ENCODE results near the gene HCAR1. TPM values are rescaled to one million over a fixed set of nuclear protein-coding genes. Genes with fewer than 3 reads are reported as not detected.
"Not testable (repeated sequence)": the region's sequence is repeated elsewhere in the genome, so short reads cannot be mapped to it uniquely, and the experiment has no call there.

The HCAR1 gene
- total RNA-seq, 2 donors from 2014 or later: not detected

GRCh38 chr12:122721057-122721545 is 9.5 kb downstream of the HCAR1 start:
- no peak for TF ChIP-seq CTCF (IDR thresholded peaks at IDR 0.05)
- ATAC-seq (ENCODE audit: insufficient number of reproducible peaks, low FRiP score, low read depth): no peak
- H3K9me3 ChIP-seq: no peaks in the 10 kb centered on the region
- H3K4me3 ChIP-seq: no peak overlapping the region
- no peaks in the 10 kb centered on the region for H3K4me1 ChIP-seq (ENCODE audit: control insufficient read depth in 1 of 2, low read depth in 2 of 2)
- no peak for DNase-seq (ENCODE audit: low spot score)
- no peaks in the 10 kb centered on the region for H3K27me3 ChIP-seq (replicated peaks; ENCODE audit: insufficient read depth)
- H3K27ac ChIP-seq: no peak overlapping the region
- H3K36me3 ChIP-seq: no peaks in the 10 kb centered on the region

GRCh38 chr12:122716658-122717057 is 14.0 kb downstream of the HCAR1 start, which contains the start of gene HCAR3:
Gene HCAR3 (minus strand): TSS chr12:122716811. CDS start chr12:122716737, 74 bp downstream.
- not testable (repeated sequence) for DNase-seq (ENCODE audit: low spot score); ATAC-seq (ENCODE audit: insufficient number of reproducible peaks, low FRiP score, low read depth); H3K4me3 ChIP-seq; H3K36me3 ChIP-seq; H3K9me3 ChIP-seq; H3K27ac ChIP-seq; H3K4me1 ChIP-seq (ENCODE audit: control insufficient read depth in 1 of 2, low read depth in 2 of 2); H3K27me3 ChIP-seq (replicated peaks; ENCODE audit: insufficient read depth)

- not testable (repeated sequence) for H3K27me3 ChIP-seq (replicated peaks; ENCODE audit: insufficient read depth); DNase-seq (ENCODE audit: low spot score); H3K27ac ChIP-seq; H3K36me3 ChIP-seq; H3K4me1 ChIP-seq (ENCODE audit: control insufficient read depth in 1 of 2, low read depth in 2 of 2); H3K4me3 ChIP-seq; ATAC-seq (ENCODE audit: insufficient number of reproducible peaks, low FRiP score, low read depth); H3K9me3 ChIP-seq
Measured at GRCh38 chr12:122715211-122715610, 15.4 kb downstream of the HCAR1 start.

- not testable (repeated sequence) for H3K27ac ChIP-seq; DNase-seq (ENCODE audit: low spot score); H3K4me3 ChIP-seq; H3K36me3 ChIP-seq; H3K27me3 ChIP-seq (replicated peaks; ENCODE audit: insufficient read depth); H3K9me3 ChIP-seq; H3K4me1 ChIP-seq (ENCODE audit: control insufficient read depth in 1 of 2, low read depth in 2 of 2); ATAC-seq (ENCODE audit: insufficient number of reproducible peaks, low FRiP score, low read depth)
Measured at GRCh38 chr12:122713491-122714188, 17.0 kb downstream of the HCAR1 start.

- not testable (repeated sequence) for H3K9me3 ChIP-seq; H3K27ac ChIP-seq; ATAC-seq (ENCODE audit: insufficient number of reproducible peaks, low FRiP score, low read depth)
Measured at GRCh38 chr12:122711266-122711665, 19.4 kb downstream of the HCAR1 start.

GRCh38 chr12:122710341-122710740 is 20.3 kb downstream of the HCAR1 start:
- not testable (repeated sequence) for ATAC-seq (ENCODE audit: insufficient number of reproducible peaks, low FRiP score, low read depth); H3K9me3 ChIP-seq; H3K36me3 ChIP-seq; H3K4me3 ChIP-seq; H3K4me1 ChIP-seq (ENCODE audit: control insufficient read depth in 1 of 2, low read depth in 2 of 2); H3K27ac ChIP-seq; DNase-seq (ENCODE audit: low spot score); H3K27me3 ChIP-seq (replicated peaks; ENCODE audit: insufficient read depth)

More at GRCh38 chr12:122711266-122711665, 19.4 kb downstream of the HCAR1 start:
- not testable (repeated sequence) for H3K4me1 ChIP-seq (ENCODE audit: control insufficient read depth in 1 of 2, low read depth in 2 of 2); DNase-seq (ENCODE audit: low spot score); H3K36me3 ChIP-seq; H3K4me3 ChIP-seq; H3K27me3 ChIP-seq (replicated peaks; ENCODE audit: insufficient read depth)

GRCh38 chr12:122709287-122709686 is 21.4 kb downstream of the HCAR1 start:
- not testable (repeated sequence) for ATAC-seq (ENCODE audit: insufficient number of reproducible peaks, low FRiP score, low read depth); H3K36me3 ChIP-seq

GRCh38 chr12:122703841-122704240 is 26.8 kb downstream of the HCAR1 start:
- ATAC-seq (ENCODE audit: insufficient number of reproducible peaks, low FRiP score, low read depth): not testable (repeated sequence)

More at GRCh38 chr12:122709287-122709686, 21.4 kb downstream of the HCAR1 start:
- H3K27ac ChIP-seq; H3K9me3 ChIP-seq; DNase-seq (ENCODE audit: low spot score); H3K27me3 ChIP-seq (replicated peaks; ENCODE audit: insufficient read depth); H3K4me1 ChIP-seq (ENCODE audit: control insufficient read depth in 1 of 2, low read depth in 2 of 2); H3K4me3 ChIP-seq: not testable (repeated sequence)

GRCh38 chr12:122702890-122703611 is 27.6 kb downstream of the HCAR1 start, which contains the start of gene HCAR2:
Gene HCAR2 (minus strand): TSS chr12:122703357. CDS start chr12:122703283, 74 bp downstream.
- DNase-seq (ENCODE audit: low spot score); H3K9me3 ChIP-seq; H3K27me3 ChIP-seq (replicated peaks; ENCODE audit: insufficient read depth); H3K4me1 ChIP-seq (ENCODE audit: control insufficient read depth in 1 of 2, low read depth in 2 of 2); H3K4me3 ChIP-seq; H3K36me3 ChIP-seq; ATAC-seq (ENCODE audit: insufficient number of reproducible peaks, low FRiP score, low read depth); H3K27ac ChIP-seq: not testable (repeated sequence)

More at GRCh38 chr12:122703841-122704240, 26.8 kb downstream of the HCAR1 start:
- not testable (repeated sequence) for H3K36me3 ChIP-seq; H3K4me3 ChIP-seq; H3K9me3 ChIP-seq; H3K4me1 ChIP-seq (ENCODE audit: control insufficient read depth in 1 of 2, low read depth in 2 of 2); H3K27me3 ChIP-seq (replicated peaks; ENCODE audit: insufficient read depth); H3K27ac ChIP-seq; DNase-seq (ENCODE audit: low spot score)

GRCh38 chr12:122701481-122701880 is 29.2 kb downstream of the HCAR1 start:
- H3K27me3 ChIP-seq (replicated peaks; ENCODE audit: insufficient read depth); ATAC-seq (ENCODE audit: insufficient number of reproducible peaks, low FRiP score, low read depth); H3K27ac ChIP-seq; H3K4me3 ChIP-seq; H3K36me3 ChIP-seq; H3K9me3 ChIP-seq; DNase-seq (ENCODE audit: low spot score); H3K4me1 ChIP-seq (ENCODE audit: control insufficient read depth in 1 of 2, low read depth in 2 of 2): not testable (repeated sequence)

- not testable (repeated sequence) for H3K27me3 ChIP-seq (replicated peaks; ENCODE audit: insufficient read depth); H3K9me3 ChIP-seq; ATAC-seq (ENCODE audit: insufficient number of reproducible peaks, low FRiP score, low read depth); H3K4me3 ChIP-seq; DNase-seq (ENCODE audit: low spot score); H3K36me3 ChIP-seq; H3K4me1 ChIP-seq (ENCODE audit: control insufficient read depth in 1 of 2, low read depth in 2 of 2); H3K27ac ChIP-seq
Measured at GRCh38 chr12:122700038-122700710, 30.5 kb downstream of the HCAR1 start.
